Peyer's patch (tissue), 4 donors: ENCODE results near the gene DHX16.

Source experiments
- POLR2A ChIP-seq, 2 donors: fragments of 450-650 bp; IDR thresholded peaks; one replicate each; pipeline ENCODE4 v1.5.1; 2017; ENCODE audit warnings: antibody characterized with exemption in 2 of 2, mild to moderate bottlenecking in 2 of 2, moderate library complexity in 2 of 2
- TF ChIP-seq, protein P1 (sequence below), 6 experiments: fragments of 450-650 bp in 4 of 6; fragments of 200-600 bp in 2 of 6; sonication (generic) in 1 of 6; IDR thresholded peaks; one replicate each; pipeline ENCODE4 v1.5.1; 2017 to 2019; ENCODE audit warnings: antibody characterized with exemption in 6 of 6, mild to moderate bottlenecking in 3 of 6, moderate library complexity in 1 of 6

- TF ChIP-seq, protein P1, sequence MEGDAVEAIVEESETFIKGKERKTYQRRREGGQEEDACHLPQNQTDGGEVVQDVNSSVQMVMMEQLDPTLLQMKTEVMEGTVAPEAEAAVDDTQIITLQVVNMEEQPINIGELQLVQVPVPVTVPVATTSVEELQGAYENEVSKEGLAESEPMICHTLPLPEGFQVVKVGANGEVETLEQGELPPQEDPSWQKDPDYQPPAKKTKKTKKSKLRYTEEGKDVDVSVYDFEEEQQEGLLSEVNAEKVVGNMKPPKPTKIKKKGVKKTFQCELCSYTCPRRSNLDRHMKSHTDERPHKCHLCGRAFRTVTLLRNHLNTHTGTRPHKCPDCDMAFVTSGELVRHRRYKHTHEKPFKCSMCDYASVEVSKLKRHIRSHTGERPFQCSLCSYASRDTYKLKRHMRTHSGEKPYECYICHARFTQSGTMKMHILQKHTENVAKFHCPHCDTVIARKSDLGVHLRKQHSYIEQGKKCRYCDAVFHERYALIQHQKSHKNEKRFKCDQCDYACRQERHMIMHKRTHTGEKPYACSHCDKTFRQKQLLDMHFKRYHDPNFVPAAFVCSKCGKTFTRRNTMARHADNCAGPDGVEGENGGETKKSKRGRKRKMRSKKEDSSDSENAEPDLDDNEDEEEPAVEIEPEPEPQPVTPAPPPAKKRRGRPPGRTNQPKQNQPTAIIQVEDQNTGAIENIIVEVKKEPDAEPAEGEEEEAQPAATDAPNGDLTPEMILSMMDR (IDR thresholded peaks at IDR 0.05) = no peak
- TF ChIP-seq POLR2A (IDR thresholded peaks at IDR 0.05) = no peak
Measured at GRCh38 chr6:30645989-30646388, 26.8 kb downstream of the DHX16 start.
